ENCODE measurements around the gene IKZF1.
"Not testable (repeated sequence)": the region's sequence is repeated elsewhere in the genome, so short reads cannot be mapped to it uniquely, and the experiment has no call there.

IKZF1 gene

DNA sequence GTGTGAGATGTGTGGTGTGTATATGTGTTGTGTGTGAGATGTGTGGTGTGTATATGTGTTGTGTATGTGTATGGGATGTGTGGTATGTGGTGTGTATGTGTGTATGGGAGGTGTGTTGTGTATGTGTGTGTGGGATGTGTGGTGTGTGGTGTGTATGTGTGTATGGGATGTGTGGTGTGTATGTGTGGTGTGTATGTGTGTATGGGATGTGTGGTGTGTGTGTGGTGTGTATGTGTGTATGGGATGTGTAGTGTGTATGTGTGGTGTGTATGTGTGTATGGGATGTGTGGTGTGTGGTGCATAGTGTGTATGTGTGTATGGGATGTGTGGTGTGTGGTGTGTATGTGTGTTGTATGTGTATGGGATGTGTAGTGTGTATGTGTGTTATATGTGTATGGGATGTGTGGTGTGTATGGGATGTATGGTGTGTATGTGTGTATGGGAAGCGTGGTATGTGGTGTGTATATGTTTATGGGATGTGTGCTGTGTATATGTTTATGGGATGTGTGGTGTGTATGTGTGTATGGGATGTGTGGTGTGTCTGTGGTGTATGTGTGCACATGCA lies 30.8 kb downstream of the IKZF1 start:
- DNase-seq, result no peak

DNA sequence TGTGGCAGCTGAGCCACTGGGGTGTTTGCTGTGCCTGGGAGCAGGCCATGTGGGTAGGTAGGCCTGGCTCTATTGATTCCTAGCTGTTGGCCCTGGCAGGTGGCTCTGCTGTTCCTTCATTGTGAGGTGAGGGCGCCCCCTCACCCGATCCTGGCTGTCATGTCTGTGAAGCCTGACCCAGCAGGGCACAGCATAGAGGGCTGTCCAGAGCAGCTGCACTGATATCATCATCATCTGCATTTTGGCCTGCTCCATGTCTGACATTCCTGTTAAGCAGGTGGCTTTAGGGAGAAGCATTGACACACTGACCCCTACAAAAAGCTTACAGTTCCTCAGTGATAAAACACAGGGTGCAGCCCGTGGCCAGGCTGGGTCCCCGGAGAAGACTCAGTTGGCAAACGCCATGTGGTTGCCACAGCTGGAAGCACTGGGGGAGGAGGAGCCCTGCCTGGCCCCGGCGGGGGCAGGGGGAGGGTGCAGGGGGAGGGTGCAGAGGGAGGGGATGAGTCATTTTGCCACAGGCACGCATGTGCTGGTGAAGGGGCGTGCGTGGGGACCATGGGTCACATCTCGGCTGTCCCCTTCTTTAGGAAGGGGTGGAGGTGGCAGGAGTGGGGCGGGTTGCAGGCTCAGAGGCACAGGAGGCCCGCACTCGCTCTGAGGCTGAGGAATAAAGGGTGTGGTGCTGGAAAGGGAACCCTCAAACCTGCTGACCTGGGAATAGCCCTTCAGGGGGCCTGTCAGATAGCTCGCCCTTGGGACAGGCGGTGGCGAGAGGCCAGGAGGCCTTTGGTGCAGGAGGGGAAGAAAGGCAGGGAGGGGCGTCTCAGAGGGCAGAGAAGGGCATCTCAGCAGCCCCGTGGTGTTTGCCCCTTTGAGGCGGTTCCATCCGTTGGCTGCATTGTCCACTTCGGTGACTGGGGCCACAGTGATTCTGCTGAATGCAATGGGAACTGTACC lies 31.6 kb downstream of the IKZF1 start:
- peak; percentile 14 for DNase-seq

DNA sequence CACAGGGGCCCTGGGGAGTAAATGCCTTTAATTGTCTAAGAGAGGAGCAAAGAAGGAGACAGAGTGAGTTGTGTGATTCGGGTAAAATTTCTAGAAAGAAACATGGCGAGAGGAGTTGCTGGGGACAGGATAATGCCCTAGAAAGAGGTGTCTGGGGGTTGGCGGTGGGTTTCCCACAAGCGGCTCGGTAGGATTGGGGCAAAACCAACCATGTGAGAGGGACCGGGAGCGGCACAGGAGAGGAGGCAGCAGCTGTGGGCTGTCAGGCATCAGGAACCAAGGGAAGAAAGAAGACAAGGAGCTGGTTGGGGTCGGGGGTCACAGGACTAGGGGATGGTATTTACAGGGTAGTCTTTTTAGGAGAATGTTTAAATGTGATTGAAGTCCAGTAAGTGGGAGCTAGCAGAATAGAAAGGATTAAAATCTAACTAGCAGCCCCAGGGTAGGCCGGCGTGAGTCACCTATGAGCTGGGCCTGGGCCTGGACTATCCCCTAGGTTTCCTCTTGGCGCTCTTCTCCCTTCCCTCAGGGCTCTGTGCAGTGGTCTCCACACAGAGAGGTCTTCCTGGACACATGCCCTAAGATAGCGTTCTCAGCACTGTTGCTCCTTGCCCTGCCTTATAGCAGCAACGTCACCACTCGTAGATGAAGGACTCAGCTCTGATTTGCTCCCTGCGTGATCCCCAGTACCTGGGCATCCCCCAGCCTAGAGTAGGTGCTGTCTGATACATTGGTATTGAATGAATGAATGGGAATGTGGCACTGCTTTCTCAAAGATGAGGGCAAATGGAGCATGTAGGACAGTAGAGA lies 32.6 kb downstream of the IKZF1 start:
- no peak for DNase-seq

DNA sequence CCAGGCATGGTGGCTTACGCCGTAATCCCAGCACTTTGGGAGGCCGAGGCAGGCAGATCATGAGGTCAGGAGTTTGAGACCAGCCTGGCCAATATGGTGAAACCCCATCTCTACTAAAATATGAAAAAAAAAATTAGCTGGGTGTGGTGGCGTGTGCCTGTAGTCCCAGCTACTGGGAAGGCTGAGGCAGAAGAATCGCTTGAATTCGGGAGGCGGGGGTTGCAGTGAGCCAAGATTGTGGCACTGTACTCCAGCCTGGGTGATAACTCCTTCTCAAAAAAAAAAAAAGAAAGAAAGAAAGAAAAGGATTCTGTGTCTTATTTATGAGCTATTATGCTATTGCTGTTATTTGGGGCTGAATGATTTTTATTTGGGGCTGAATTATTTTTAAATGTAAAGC lies 35.0 kb downstream of the IKZF1 start:
- not testable (repeated sequence) for DNase-seq

DNA sequence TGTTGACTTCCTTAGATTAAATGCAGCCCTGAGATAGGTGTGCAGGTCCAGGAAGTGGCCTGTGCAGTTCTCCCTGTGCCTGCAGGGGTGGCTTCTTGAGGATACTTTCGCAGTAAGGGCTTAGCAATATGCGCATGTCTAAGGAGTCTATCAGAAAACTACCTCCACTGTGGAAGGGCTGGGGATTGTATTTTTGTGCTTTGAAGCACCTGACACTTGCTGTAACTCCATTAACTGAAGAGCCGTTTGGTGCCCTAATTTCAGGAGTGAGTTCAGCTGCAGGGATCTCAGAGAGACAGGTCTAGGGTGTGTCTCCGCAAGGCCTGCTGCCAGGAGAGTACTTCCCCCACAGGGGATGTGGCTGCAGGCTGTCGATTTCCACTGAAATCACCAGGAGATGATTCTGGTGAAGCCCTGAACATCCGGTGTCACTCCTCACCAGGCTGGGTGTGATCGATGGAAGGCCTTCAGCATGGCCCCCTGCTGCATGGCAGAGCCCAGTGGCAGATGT lies 35.5 kb downstream of the IKZF1 start:
- DNase-seq, result peak; percentile 49

DNA sequence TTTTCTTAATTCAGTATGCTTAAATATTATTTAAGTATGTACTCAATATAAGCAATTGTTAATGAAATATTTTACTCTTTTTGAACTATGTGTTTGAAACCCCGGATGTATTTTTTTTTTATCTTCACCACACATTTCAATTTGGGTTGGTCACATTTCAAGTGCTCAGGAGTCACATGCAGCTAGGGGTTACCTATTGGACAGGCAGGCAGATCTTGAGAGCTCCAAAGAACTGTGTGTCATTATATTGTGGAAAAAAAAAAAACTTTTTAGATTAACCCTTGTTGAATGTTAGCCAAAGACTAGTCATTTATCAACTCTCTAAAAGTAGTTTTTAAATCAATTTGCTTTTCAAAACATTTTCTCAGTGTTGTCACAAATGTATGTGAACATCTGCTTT lies 37.2 kb downstream of the IKZF1 start:
- no peak for DNase-seq

DNA sequence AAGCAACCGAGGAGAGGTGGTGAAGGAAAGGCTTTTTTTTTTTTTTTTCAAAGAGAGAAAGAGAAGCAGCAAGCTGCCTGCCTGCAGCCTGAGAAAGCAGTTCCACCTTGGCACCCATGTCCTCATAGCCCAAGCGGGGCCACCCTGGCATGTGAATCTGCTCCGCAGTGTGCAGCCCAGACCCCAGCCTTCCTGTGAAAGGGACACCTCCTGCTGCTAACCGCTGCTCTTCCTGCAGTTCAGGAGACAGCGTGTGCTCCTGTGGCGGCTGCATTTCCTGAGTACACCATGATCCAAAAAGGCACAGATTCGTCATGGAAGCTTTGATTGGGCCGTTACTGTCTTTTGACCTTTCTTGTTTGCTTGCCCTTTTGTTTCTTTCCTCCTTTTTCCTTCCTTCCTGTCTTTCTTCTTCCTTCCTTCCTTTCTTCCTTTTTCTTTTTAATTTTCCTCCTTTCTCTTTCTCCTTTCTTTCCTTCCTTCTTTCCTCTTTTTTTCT lies 38.1 kb downstream of the IKZF1 start:
- peak; percentile 41 for DNase-seq

DNA sequence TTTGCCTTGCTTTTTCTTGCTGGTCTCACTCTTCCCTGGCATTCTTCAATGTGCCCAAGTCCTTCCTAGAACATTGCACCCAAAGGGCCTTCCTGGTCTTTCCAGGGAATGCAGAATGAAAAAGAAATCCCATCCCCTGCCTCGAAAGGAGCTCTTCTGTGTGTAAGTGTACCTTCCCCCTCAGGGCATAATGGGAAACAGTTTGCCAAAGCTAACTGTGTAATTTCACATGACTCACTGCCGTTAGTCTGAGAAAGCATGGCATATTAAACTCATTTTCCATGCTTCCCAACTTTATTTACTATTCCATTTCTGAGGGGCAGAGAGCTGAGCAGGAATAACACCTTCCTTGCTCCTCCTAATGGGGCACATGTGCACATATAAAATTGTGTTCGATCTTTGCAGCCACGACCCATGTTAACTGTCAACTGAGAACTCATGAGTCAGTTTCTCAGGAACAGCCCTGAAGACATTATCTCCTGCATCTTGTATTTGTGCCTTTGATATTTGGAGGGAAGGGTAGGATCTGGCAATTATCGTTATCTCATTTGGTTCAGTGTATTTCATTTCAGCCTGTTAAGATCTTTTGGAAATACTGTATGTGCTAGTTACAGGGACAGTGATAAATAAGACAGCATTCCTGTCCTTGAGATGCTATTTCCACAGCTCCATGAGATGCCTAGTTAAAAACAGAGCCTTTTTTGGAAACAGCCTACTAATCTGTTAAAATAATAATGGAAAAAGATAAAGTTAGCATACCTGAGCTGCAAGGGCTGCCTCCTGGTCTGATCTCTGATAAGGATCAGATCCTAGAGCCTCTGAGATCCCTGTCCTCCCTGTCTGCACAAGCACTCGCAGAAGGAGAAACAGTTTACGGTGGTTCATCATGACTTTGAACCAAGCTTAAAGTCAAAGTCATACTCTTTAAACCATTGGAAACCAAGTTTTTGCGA lies 42.3 kb downstream of the IKZF1 start:
- DNase-seq, result peak; percentile 9

DNA sequence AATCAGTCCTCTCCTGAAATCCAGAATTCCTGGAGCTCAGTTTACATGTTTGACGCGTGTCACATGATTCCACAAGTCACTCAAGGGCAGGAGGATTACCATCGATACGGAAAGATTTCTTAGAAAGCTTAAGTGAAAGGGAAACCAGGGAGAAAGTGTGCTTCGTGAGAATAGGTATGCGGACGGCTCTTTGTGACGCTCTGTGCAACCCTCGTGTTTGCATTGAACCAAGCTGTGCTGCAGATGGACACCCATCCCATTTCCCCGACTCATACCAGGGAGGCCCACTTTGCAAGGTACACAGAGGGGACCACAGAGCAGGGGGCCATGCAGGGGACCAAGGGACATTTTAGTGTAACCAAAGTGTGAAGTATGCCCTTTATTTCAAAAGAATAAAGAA lies 43.2 kb downstream of the IKZF1 start:
- no peak for DNase-seq

DNA sequence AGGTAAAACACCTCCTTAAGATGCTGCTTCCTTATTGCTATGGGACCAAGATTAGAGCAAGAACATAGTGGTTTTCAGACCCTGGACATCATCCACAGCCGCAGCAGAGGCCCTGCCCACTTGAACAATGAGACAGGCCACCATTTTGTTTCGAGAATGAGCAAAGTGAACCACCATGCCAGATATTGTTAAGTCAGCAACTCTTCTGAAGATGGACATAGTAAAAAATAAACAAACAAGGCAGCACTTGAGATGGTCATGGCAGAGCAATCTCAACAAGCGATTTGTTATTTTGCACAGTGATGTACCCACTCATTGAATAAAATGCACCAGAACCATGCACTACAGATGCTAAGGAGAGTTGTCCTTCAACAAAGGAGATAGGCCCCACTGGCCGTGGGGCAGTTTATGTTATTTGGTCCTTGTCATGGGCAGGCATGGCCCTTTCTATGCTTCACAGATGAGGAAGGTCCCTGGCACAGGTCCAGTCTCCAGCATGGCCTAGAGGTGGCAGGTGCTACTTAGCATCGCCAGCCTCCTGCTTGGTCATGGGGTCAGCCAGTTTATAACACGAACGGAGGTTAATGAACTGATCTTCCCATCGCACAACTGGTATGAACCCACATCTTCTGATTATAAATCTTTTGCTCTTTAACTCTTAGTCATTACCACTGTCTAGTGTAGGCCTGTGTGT lies 44.1 kb downstream of the IKZF1 start:
- DNase-seq, result no peak

DNA sequence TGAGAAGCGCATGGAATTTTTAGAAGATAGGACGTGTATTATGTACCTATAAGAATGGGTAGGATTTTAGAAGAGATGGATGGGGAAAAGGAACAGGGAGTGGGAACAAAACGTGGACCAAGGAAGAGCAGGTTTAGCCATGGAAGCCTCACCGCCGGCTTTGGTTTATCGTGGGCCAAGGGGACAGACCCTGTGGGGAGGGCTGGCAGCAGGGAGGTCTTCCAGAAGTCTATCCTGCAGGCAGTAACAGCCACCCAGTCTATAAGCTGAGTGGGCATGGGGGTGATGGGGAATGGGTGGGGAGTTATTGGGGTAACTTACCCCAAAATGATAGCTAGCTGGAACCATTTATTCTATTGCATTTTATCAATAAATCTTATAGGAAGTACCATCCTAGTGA lies 44.9 kb downstream of the IKZF1 start:
- DNase-seq, result no peak

DNA sequence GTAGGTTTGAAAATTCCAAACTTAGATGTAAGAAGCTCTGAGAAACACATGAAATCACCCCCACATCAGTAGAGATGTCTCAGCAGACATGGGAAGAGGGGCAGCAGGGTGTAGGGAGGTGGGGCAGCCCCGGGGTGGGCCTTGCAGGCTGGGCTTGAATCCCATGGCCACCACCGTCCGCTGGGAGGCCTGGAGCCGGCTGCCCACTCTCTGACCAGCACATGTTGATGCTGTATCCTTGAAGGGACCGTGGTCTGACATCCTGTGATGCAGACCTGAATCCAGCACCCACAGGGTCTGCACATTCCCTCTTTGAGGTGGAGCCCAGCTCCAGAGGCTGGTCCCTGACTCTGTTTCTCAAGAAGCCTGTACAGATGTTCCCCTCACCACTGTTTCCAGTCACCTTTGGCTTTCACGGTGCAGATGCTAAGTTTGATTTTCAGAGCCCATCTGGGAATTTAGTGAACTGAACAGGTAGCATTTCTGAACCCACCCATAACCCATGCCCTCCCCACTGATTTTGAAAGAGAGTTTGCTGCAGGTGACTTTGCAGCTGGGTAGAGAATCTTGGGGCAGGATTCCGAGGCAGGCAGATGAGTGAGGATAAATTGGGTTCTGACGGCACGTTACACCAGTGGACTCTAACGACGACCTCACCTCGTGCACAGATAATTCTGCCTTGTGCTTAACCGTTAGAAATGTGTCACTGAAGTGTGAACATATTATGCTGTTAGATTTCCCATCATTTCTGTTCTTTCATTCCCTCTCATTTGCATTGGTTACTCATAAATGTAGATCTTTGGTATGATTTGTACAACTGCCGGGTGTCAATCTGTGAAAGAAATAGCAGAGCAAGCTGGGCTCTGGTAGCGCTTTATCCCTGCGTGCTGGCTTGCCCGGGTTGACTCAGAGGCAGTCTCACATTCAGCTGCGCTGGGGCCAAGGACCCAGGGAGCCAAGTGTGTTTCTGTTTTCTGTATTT lies 45.7 kb downstream of the IKZF1 start:
- DNase-seq, result no peak

DNA sequence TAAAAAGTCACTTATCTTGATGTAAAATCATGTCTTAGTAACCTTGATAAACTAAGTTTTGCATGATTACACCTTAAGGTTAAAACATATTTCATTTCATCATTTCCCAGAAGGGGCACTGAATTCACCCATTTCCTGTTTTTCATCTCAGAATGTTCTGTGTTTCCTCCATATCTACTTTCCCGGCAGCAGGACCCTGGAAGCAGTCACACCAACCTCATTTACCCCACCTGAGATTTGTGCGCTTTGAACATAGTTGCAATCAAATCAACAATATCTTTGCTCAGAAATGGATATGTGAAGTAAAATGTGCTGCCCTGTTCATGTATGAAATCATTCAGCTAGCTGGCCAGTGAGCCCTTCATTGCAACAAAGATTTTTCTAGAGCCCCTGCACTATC lies 46.8 kb downstream of the IKZF1 start:
- DNase-seq, result no peak

DNA sequence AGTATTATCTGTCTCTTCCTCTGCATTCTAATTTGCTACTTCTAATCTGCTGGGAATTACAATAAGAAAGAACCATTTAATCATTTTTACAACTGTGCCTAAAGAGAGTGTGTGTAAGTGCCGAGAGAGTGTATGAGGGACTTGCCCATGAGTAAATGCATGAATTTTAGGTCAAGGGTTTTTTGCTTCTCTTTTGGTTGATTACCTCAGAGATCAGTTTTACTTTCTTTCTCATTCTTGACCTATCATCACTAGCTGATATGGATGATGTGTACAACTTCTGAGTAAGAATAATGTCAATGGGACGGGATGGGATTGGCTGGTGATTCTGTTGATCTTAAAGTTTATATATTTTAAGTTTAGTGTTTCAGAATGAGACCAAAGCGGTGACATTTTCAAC lies 47.8 kb downstream of the IKZF1 start:
- DNase-seq, result no peak

DNA sequence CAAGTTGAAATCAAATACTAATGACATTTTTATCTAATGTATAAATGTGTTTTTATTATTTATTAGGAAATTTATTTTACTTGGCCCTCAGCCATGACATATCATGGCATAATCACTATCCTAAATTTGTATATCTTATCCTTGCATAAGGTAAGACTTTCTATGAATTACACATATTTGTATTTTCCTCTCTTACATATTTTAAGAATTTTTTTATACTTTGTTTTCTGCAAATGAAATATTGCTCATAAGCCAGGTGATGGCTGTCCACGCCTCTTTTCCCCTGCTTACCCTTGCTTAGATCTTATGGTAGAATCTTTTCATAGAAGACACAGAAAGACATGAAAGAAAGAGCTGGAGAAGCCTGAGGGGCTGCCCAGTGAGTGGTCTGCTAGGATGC lies 48.2 kb downstream of the IKZF1 start:
- DNase-seq, result no peak

DNA sequence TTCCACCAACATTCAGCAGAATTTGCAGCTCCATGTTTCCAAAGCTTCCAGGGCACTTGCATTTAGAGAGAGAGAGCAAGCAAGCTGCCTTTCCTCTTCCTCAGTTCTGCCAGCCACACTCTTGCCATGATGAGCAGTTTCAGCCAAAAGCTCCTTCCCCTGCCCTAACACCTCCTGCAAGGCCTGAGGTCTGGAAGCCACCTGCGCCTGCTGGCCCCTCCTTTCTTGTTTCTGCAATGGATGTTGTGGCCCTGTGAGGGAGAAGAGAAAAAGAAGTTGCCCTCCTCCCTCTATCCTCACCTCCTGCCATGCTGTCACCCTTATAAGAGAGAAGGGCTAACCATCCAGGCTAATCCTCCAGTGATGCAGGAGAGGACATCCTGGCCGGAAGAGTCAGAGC lies 48.7 kb downstream of the IKZF1 start:
- DNase-seq, result no peak

DNA sequence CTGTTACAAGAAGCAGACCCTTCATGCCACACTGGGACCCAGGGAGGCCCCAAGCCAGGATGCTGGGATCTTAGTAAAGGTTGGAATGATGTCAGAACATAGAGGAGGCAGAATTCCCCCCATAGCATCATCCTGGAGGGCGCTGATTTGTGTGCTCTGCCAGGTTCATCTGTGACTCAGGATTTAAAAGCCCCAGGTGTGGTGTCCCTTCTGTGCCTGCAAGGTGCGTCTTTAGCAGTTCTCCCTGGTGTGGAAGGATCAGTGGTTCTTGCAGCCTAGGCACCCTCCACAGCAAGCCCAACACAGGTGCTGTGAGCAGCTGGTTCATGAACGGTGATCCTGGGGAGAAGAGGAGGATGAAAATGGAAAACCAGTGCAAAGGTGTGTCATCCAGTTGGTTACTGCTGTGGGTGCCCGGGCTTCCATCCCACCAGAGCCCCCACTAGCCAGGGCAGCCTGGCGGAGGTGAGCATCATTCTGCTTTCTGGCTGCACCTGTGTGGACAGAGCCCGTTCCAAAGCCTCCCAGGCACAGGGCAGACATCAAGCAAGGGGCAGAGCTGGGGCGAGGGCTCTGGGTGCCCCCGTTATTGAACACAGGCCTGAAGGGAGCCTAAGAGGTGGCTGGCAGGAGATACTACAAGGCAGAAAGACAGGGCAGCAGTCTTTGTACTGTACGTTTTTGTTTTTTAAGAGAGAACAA lies 49.5 kb downstream of the IKZF1 start:
- DNase-seq, result no peak

DNA sequence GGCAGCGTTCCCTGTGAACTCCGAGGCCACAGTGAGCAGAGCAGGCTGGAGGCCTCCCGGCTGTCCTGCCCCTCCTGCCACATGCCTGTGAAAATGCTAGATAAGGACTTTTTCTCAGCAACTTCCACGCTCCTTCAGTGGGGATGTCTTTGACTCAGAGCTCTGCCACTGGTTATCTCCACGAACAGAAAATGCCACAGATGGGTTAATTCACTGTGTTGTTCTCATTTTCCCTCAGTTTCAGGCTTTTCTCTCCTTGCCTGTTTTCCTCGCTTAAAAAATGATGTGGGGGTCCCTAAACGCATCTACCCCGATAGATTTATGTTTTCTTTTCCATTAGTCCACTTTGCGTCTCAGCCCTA lies 51.3 kb downstream of the IKZF1 start:
- no peak for DNase-seq

DNA sequence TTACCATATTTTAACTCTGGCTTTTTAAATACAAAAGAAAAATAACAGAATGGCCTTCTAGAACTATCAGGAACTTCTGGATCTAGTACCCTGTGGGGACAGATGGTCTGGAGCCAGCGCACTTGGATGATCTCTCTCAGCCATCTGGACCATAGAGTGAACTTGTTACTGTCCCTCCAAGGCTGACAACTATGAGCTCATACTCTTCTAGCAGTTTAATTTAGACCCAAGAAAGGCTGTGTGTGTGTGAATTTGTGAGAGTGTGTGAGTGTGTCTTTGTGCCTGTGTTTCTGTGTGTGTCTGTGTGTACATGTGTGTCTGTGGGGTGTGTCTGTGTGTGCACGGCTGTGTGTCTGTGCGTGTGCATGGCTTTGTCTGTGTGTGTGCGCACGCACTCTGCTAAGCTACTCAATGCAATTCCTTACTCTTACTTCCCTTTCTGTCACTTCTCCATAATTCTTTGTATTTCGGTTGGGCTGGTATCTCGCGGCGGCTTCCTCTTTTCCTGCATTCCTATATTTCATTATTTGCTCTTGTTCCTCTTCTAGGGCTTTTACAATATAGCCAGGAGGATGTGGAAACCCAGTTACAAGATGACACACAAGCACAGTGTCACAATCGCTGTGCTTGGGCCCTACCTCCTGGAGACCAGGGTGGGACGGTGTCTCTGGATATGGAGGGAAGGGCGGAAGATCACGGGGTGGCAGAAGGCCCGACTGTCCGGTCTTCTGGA lies 51.9 kb downstream of the IKZF1 start:
- DNase-seq, result no peak

Measured in NCI-H146 (cell line).